GM10847 (cell line): ENCODE data around the gene SLC2A11.

Experiments
- POLR2A ChIP-seq: IDR thresholded peaks from 2 replicates; pipeline ENCODE4 v1.6.1; 2011; ENCODE audit not compliant: insufficient read length; ENCODE audit errors: extremely low read depth

SLC2A11 gene, protein sequence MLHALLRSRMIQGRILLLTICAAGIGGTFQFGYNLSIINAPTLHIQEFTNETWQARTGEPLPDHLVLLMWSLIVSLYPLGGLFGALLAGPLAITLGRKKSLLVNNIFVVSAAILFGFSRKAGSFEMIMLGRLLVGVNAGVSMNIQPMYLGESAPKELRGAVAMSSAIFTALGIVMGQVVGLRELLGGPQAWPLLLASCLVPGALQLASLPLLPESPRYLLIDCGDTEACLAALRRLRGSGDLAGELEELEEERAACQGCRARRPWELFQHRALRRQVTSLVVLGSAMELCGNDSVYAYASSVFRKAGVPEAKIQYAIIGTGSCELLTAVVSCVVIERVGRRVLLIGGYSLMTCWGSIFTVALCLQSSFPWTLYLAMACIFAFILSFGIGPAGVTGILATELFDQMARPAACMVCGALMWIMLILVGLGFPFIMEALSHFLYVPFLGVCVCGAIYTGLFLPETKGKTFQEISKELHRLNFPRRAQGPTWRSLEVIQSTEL

DNA sequence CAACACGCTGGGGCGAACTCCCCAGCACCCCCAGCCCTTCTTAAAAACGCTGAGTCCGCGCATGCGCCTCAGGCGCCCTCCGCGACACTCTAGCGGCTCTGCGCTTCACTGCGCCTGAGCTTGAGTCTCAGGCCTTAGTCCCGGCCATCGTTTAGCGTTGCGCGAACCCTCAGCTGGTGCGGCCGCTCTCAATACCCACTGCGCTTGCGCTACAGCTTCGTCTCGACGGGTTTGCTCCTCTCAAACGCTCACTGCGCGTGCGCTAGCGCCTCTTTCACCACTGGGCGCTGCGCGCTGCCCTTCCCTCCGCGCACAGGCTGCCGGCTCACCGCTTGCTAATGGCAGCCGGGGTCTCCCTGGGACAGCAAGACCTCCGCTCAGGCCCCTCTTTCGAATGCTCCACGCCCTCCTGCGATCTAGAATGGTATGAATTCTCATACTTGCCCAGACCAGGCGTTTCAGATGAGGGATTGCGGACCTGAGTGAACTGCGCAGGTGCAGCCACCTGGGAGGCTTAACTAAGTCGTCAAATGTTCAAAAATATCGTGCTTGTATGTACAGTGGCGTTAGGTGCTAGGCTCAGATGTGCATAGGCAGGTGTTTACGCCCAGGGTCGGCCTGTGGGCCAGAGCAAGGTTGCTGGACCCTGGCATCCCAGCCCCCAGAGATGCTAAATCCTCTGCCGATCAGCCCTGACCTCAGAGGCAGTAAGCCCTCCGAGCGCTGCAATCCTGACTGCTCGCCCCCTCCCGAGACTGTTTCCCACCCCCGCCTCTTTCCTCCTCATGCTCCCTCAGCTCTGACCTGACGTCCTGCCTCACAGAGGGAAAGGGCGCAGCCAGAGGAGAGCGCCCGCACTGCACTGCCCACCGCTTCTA lies at the start of gene SLC2A11:
TSS of gene SLC2A11 (plus strand) at position 270 of the 878 bp plus-strand sequence. CDS start at position 395, 125 bp downstream.
- peak; percentile 90 for TF ChIP-seq POLR2A

DNA sequence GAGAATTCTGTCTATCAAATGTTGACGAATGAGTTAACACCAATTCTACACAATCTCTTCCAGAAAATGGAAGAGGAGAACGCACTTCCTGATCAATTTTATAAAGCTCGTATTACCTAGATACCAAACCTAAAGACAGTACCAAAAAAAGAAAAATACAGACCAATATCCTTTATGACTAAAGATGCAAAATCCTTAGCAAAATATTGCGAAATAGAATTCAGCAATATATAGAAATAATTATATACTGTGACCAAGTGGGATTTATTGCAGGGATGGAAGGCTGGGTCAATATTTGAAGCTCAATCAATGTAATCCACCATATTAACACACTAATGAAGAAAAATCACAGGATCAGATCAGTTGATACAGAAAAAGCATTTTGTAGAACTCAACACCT lies 45.3 kb upstream of the SLC2A11 start:
- no peak for TF ChIP-seq POLR2A

GRCh38 chr22:23815541-23816155 lies 42.0 kb upstream of the SLC2A11 start:
- TF ChIP-seq POLR2A = no peak

DNA sequence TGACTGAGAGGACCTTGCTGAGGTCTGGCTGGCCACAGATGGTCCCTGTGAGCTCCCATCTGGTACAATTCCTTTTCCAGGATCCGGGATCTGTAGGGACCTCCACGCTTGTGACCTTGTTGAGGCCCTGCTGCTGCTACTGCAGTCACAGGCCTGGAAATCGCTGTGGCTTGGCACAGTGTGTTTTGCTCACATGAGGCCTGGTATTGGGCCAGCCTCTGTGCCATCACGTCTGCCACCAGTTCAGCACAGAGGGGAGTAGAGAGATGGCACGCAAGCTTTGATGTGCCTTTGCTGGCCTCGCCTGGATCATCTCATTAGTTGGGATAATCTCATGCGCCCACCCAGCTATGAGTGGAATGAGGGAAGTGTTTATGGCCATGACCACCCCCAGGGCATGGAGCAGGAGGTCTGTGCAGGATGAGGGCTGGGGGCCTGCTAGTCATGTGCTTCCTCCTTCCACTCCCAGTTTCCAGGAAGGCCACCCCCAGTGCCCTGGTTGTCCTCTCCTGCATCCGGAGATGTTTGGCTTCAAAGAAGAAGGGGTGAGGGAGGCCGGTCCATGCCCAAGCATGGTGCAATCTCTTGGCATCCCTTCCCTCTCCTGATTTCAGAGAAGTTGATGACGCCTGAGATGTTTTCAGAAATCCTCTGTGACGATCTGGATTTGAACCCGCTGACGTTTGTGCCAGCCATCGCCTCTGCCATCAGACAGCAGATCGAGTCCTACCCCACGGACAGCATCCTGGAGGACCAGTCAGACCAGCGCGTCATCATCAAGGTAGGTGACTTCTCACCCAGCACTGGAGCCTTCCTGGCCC lies 41.3 kb upstream of the SLC2A11 start:
- TF ChIP-seq POLR2A = no peak

DNA sequence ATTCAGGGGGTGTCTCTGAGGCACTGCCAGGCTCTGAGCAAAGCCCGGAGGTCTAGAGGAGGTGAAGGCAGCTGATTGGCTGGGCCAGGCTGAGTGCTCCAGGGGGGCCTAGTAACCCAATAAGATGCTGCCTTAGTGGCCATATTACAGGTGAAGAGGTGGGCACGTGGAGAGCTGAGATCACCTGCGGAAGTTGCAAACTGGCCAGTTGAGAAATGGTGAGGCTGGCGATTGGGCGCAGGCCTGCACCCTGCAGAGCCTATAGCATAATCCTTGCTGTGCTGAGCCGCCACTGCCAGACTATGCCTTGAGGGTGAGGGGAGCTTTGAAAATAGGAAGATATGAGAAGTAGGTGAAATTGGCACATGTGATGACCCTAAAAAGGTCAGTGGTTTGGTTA lies 40.5 kb upstream of the SLC2A11 start:
- TF ChIP-seq POLR2A = no peak

GRCh38 chr22:23818541-23818940 lies 39.1 kb upstream of the SLC2A11 start:
- no peak for TF ChIP-seq POLR2A

GRCh38 chr22:23820748-23821211 lies 36.9 kb upstream of the SLC2A11 start:
- TF ChIP-seq POLR2A = no peak

GRCh38 chr22:23822101-23822671 lies 35.5 kb upstream of the SLC2A11 start:
- TF ChIP-seq POLR2A = no peak

- TF ChIP-seq POLR2A = no peak
Observed at GRCh38 chr22:23823331-23823791, 34.3 kb upstream of the SLC2A11 start.

GRCh38 chr22:23824476-23825245 lies 33.0 kb upstream of the SLC2A11 start:
- no peak for TF ChIP-seq POLR2A

DNA sequence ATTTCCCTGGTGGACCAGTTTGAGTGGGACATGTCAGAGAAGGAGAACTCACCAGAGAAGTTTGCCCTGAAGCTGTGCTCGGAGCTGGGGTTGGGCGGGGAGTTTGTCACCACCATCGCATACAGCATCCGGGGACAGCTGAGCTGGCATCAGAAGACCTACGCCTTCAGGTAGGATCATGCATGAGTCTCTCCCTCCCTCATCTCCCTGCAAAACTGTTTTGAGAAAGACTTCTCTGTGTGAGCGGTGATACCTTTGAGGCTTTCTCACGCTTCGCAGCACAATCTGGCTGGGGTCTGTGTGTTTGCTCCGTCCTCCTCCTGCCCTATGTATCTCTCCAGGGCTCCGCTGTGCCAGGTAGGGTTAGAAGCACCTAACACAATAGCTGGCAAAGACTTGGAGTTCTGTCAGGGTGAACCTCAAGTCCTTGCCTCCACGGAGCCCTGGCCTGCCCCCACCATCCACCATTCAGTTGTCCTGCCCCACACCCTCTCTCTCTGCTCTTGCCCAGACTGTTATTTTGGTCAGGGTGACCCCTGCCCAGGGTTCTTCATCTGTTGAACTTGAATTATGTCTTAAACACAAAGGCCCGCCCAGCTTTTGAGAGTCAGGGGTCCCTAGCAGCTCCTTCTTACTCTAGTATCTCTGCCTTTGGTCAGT lies 32.3 kb upstream of the SLC2A11 start:
- no peak for TF ChIP-seq POLR2A

DNA sequence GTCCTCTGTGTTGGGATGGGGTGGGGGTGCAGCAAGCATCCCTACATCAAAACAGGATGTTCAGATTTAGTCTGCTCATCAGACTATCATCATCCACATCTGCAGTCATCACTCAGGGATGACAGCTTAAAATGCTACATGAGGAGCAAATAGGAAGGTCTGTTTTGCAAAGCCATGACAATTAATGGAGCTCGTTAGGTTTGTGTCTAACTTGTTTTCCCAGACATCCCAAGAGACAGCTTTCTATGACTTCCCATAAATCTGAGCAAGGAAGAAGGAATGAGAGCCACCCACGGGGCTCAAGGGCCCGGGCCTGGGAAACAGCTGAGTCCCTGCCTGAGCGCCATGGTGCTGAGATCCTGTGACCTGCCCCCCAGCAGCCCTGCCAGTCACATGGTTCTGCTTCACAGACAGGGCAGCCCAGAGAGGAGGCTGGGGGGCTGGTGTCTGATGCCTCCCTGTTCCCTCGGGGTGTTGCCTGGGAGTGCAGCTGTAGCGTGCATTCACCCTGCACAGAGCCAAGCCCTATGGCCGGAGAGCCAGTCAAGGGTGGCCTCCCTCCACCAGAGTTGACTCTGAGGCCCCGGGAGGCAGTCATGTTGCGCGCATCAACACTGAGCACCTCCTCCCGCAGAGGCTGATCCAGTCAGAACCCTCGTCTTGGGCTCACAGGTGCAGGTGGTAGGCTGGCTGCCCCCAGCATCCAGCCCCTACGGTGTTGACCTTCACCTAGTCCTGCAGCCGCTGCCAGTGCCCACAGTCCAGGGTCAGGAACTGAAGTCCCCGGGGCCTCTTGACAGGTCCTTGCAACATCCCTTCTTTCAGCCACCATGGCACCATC lies 30.9 kb upstream of the SLC2A11 start:
- TF ChIP-seq POLR2A = no peak
